ENCODE data around the gene ABCA1. TPM values are rescaled to one million over a fixed set of nuclear protein-coding genes. Genes with fewer than 3 reads are reported as not detected.

Gene ABCA1
- total and polyA plus RNA-seq, 10 of the 15 experiments (the other 5 are each of a cell fraction or from before 2014, with no cell fraction given) = 0.01 to 0.56 (median 0.16) TPM

DNA sequence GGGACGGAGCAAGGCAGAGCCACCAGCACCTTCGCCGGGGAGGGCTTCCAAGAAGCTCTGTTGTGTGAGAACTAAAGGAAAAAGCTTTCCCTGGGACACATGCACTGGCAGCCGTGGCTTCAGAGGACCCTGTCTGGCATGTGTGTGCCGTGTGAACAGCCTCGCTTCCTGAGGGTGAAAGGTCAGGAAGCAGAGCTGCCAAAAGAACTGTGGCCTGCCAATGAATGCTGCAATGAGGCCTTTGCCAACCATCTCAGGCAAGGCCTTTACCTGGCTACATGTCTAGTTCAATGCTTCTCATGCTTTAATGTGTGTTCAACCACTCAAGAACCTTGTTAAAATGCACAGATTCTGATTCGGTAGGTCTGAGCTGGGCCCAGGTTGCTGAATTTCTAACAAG lies 110.5 kb downstream of the ABCA1 start:
- H3K4me1 ChIP-seq (ENCODE audit: control insufficient read depth, insufficient read depth, low read length) = no peaks in the 10 kb centered on the region
- no peak for TF ChIP-seq NFXL1 (IDR thresholded peaks at IDR 0.05; ENCODE audit: borderline replicate concordance)
- TF ChIP-seq RAD21 (IDR thresholded peaks at IDR 0.05; ENCODE audit: insufficient read depth, low read depth, low read length) = no peak
- no peak for TF ChIP-seq SREBF1 (IDR thresholded peaks at IDR 0.05; ENCODE audit: low read length)
- no peak for TF ChIP-seq TCF3 (IDR thresholded peaks at IDR 0.05; ENCODE audit: borderline replicate concordance, insufficient read depth, low read depth, low read length)
- no peak for TF ChIP-seq ZNF384 (IDR thresholded peaks at IDR 0.05; ENCODE audit: borderline replicate concordance, low read depth, low read length)
- no peak for TF ChIP-seq TARDBP (IDR thresholded peaks at IDR 0.05; ENCODE audit: borderline replicate concordance)
- TF ChIP-seq CBX3 (IDR thresholded peaks at IDR 0.05; ENCODE audit: borderline replicate concordance, low read depth) = no peak
- TF ChIP-seq MTA3 (IDR thresholded peaks at IDR 0.05; ENCODE audit: borderline replicate concordance, low read length) = no peak
- TF ChIP-seq ZBED1 (IDR thresholded peaks at IDR 0.05; ENCODE audit: borderline replicate concordance) = no peak
- TF ChIP-seq, protein P1, sequence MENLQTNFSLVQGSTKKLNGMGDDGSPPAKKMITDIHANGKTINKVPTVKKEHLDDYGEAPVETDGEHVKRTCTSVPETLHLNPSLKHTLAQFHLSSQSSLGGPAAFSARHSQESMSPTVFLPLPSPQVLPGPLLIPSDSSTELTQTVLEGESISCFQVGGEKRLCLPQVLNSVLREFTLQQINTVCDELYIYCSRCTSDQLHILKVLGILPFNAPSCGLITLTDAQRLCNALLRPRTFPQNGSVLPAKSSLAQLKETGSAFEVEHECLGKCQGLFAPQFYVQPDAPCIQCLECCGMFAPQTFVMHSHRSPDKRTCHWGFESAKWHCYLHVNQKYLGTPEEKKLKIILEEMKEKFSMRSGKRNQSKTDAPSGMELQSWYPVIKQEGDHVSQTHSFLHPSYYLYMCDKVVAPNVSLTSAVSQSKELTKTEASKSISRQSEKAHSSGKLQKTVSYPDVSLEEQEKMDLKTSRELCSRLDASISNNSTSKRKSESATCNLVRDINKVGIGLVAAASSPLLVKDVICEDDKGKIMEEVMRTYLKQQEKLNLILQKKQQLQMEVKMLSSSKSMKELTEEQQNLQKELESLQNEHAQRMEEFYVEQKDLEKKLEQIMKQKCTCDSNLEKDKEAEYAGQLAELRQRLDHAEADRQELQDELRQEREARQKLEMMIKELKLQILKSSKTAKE (IDR thresholded peaks at IDR 0.05; ENCODE audit: low read depth, poor library complexity, severe bottlenecking) = no peak
- TF ChIP-seq JUND (IDR thresholded peaks at IDR 0.05; ENCODE audit: low read depth, low read length) = no peak
- no peak for TF ChIP-seq ZNF622 (IDR thresholded peaks at IDR 0.05)
- no peak for TF ChIP-seq WRNIP1 (IDR thresholded peaks at IDR 0.05; ENCODE audit: borderline replicate concordance, low read depth, low read length)
- H3K4me2 ChIP-seq (ENCODE audit: control insufficient read depth, insufficient read depth) = no peak overlapping the region
- no peak overlapping the region for H3K9ac ChIP-seq (ENCODE audit: control insufficient read depth, insufficient read depth, low read length)
- no TSS peak for BruUV-seq (replicated peaks)
- no peak overlapping the region for H2AFZ ChIP-seq (ENCODE audit: control insufficient read depth, low read depth, low read length)
- H3K36me3 ChIP-seq (ENCODE audit: control insufficient read depth in 2 of 2, insufficient read depth in 2 of 2, low read length in 1 of 2) = no peaks in the 10 kb centered on the region
- WGBS (ENCODE audit: insufficient coverage, insufficient replicate concordance, low lambda C conversion rate, missing lambda C conversion rate) = 64% methylated on average over 7 of the region's 7 CpGs
- RAD21 ChIA-PET (ENCODE audit: unreplicated experiment) = interaction anchor here (0.7 kb wide), 1 partner anchor 63 kb away, joined by 3 read pairs; no protein-coding TSS in a partner anchor
- CTCF ChIA-PET = no interaction called here
- in situ Hi-C loops (cut with MboI) = no loop called here
- no peak overlapping the region for H3K27ac ChIP-seq (ENCODE audit: control insufficient read depth, insufficient read depth)
- no peaks in the 10 kb centered on the region for H4K20me1 ChIP-seq (ENCODE audit: control insufficient read depth, insufficient read depth)
- POLR2A ChIA-PET = no interaction called here
- SMC1A ChIA-PET (ENCODE audit: uncharacterized antibody, unreplicated experiment) = no interaction called here
- H3K79me2 ChIP-seq (ENCODE audit: control insufficient read depth, insufficient read depth, low read length) = no peaks in the 10 kb centered on the region
- intact Hi-C loops (cut with micrococcal nuclease; ENCODE audit: unreplicated experiment) = no loop called here
- ATAC-seq = no peak
- no peak for DNase-seq (ENCODE audit: low read depth, low spot score)
- H3K4me3 ChIP-seq = no peak overlapping the region
- H3K9me3 ChIP-seq (replicated peaks; ENCODE audit: control insufficient read depth, insufficient read depth, low read length) = no peaks in the 10 kb centered on the region
- H3K27me3 ChIP-seq (replicated peaks in 1 of 2; ENCODE audit: control insufficient read depth in 2 of 2, insufficient read depth in 2 of 2, low read length in 1 of 2) = no peaks in the 10 kb centered on the region
- FAIRE-seq = no peak
